Small intestine (tissue), 7 donors: ENCODE measurements around the gene AGPAT2. TPM values are rescaled to one million over a fixed set of nuclear protein-coding genes. Genes with fewer than 3 reads are reported as not detected.

Experiments
- DNase-seq, 2 donors: peaks; one replicate each; pipeline versions ENCODE4 v3.0.0 to v3.0.0-alpha.2; 2013
- FAIRE-seq: peaks from 2 replicates; lab custom pipeline; 2012; peaks lifted over from hg19 to GRCh38; lab: Jason Lieb, UNC
- H3K27ac ChIP-seq, 3 donors: one replicate each; pipeline ENCODE4 v1.5.1; 2013; ENCODE audit warnings: low read length in 2 of 3, mild to moderate bottlenecking in 2 of 3, control low read depth in 1 of 3, inconsistent platforms in 1 of 3, low read depth in 1 of 3, moderate library complexity in 1 of 3
- H3K27me3 ChIP-seq, 3 donors: one replicate each; pipeline ENCODE4 v1.6.1; 2013; ENCODE audit warnings: low read length in 3 of 3, inconsistent platforms in 1 of 3; ENCODE audit not compliant: control insufficient read depth in 3 of 3, insufficient read depth in 3 of 3
- H3K36me3 ChIP-seq, 3 donors: one replicate each; pipeline ENCODE4 v1.6.1; 2013; ENCODE audit warnings: low read length in 3 of 3, inconsistent platforms in 1 of 3, low read depth in 1 of 3, mild to moderate bottlenecking in 1 of 3, moderate library complexity in 1 of 3; ENCODE audit not compliant: control insufficient read depth in 3 of 3, insufficient read depth in 2 of 3
- H3K4me1 ChIP-seq, 3 donors: one replicate each; pipeline ENCODE4 v1.6.1; 2013; ENCODE audit warnings: low read length in 2 of 3, inconsistent platforms in 1 of 3, low read depth in 1 of 3, mild to moderate bottlenecking in 1 of 3, moderate library complexity in 1 of 3; ENCODE audit not compliant: control insufficient read depth in 3 of 3, insufficient read depth in 2 of 3
- H3K4me3 ChIP-seq, 3 donors: one replicate each; pipeline ENCODE4 v1.5.1; 2013; ENCODE audit warnings: low read length in 3 of 3, control low read depth in 1 of 3, inconsistent platforms in 1 of 3, low read depth in 1 of 3, mild to moderate bottlenecking in 1 of 3, moderate library complexity in 1 of 3
- H3K9me3 ChIP-seq, 2 donors: one replicate each; pipeline ENCODE4 v1.6.1; 2013; ENCODE audit warnings: low read depth in 1 of 2, low read length in 1 of 2; ENCODE audit not compliant: control insufficient read depth in 2 of 2, insufficient read depth in 1 of 2
- WGBS, 3 donors: extraction: QIAGEN DNeasy Blood & Tissue Kit; methylation state at CpG; one replicate each; pipeline ENCODE4 v1.1.7; 2013; 5-methylcytosine and 5-hydroxymethylcytosine counted together
- polyA plus RNA-seq, 4 donors: library from polyadenylated mRNA; stranded (reverse) in 3 of 4; unstranded in 1 of 4; fragments of 200-250 nt in 3 of 4; fragments of 120-200 nt in 1 of 4; gene quantifications; one replicate each; pipeline versions ENCODE4 v1.2.1 to v1.2.3, GENCODE V29; 2013
- donor health status: healthy with polysubstance abuse.
- donor health status: control.
- donor health status: control.
- donor health status: Bipolar disorder and iron deficiency.
- donor health status: healthy.

Gene AGPAT2
- polyA plus RNA-seq, 4 donors: 222 to 653 (median 363) TPM

GRCh38 chr9:136690806-136691261, 3.6 kb upstream of the AGPAT2 start:
- FAIRE-seq (no peak), DNase-seq (no peak)
- Histone ChIP-seq H3K27me3 (no peaks in the 10 kb centered on the region), H3K4me3 (no peak overlapping the region), H3K9me3 (no peaks in the 10 kb centered on the region), H3K4me1 (peaks cover 2 to 62% (median 8%) of the 10 kb centered on the region in 3 donors), H3K36me3 (peaks cover 0 to 3% (median 0%) of the 10 kb centered on the region in 3 donors), H3K27ac (no peak overlapping the region)
- 74 to 79% (median 78%) methylated on average over 15 of the region's 15 CpGs for WGBS, 3 donors

GRCh38 chr9:136690104-136690805, 3.0 kb upstream of the AGPAT2 start:
- WGBS, 3 donors: 83 to 85% (median 85%) methylated on average over 25 of the region's 25 CpGs
- DNase-seq: no peak
- Histone ChIP-seq H3K27ac (peak overlapping the region in 1 of 3 donors; percentile 34), H3K9me3 (no peaks in the 10 kb centered on the region), H3K36me3 (peaks cover 0 to 9% (median 0%) of the 10 kb centered on the region in 3 donors), H3K4me1 (peaks cover 2 to 62% (median 5%) of the 10 kb centered on the region in 3 donors), H3K4me3 (no peak overlapping the region), H3K27me3 (no peaks in the 10 kb centered on the region)
- FAIRE-seq: no peak

GRCh38 chr9:136689108-136689460, 1.8 kb upstream of the AGPAT2 start:
- Histone ChIP-seq H3K4me3 (no peak overlapping the region), H3K4me1 (peaks cover 2 to 61% (median 5%) of the 10 kb centered on the region in 3 donors), H3K27ac (peak overlapping the region in 2 of 3 donors; percentile 87 to 95), H3K9me3 (no peaks in the 10 kb centered on the region), H3K36me3 (peaks cover 0 to 21% (median 0%) of the 10 kb centered on the region in 3 donors), H3K27me3 (no peaks in the 10 kb centered on the region)
- WGBS, 3 donors: 73 to 76% (median 74%) methylated on average over 7 of the region's 7 CpGs
- FAIRE-seq (no peak), DNase-seq (no peak)

- DNase-seq (no peak), FAIRE-seq (no peak)
- Histone ChIP-seq H3K27me3 (no peaks in the 10 kb centered on the region), H3K4me3 (no peak overlapping the region), H3K4me1 (peaks cover 2 to 62% (median 5%) of the 10 kb centered on the region in 3 donors), H3K9me3 (no peaks in the 10 kb centered on the region), H3K36me3 (peaks cover 0 to 27% (median 0%) of the 10 kb centered on the region in 3 donors), H3K27ac (peak overlapping the region; percentile 87 to 95 (median 92))
- 53 to 61% (median 58%) methylated on average over 21 of the region's 21 CpGs for WGBS, 3 donors
Measured at GRCh38 chr9:136688274-136689107, 1.2 kb upstream of the AGPAT2 start.

- peak overlapping the region in 2 of 3 donors; percentile 22 to 47 for H3K4me3 ChIP-seq
- H3K27ac ChIP-seq: peak overlapping the region; percentile 87 to 95 (median 92)
- FAIRE-seq (no peak), DNase-seq (peak; percentile 89 to 91)
- peaks cover 2 to 60% (median 5%) of the 10 kb centered on the region in 3 donors for H3K4me1 ChIP-seq
- no peaks in the 10 kb centered on the region for H3K27me3 ChIP-seq
- H3K9me3 ChIP-seq: no peaks in the 10 kb centered on the region
- 4 to 20% (median 14%) methylated on average over 13 to 37 of the region's 37 CpGs for WGBS, 3 donors
- peaks cover 0 to 32% (median 0%) of the 10 kb centered on the region in 3 donors for H3K36me3 ChIP-seq
Measured at GRCh38 chr9:136687721-136688223, 515 bp upstream of the AGPAT2 start.

- H3K4me3 ChIP-seq: peak overlapping the region; percentile 81 to 99 (median 92)
- WGBS, 3 donors: 1 to 2% (median 2%) methylated on average over 12 to 20 of the region's 20 CpGs
- H3K9me3 ChIP-seq: no peaks in the 10 kb centered on the region
- peaks cover under 1 to 60% (median 2%) of the 10 kb centered on the region in 3 donors for H3K4me1 ChIP-seq
- peaks cover 0 to 45% (median 0%) of the 10 kb centered on the region in 3 donors for H3K36me3 ChIP-seq
- FAIRE-seq: no peak
- H3K27me3 ChIP-seq: no peaks in the 10 kb centered on the region
- no peak for DNase-seq
- peak overlapping the region; percentile 90 to 98 (median 95) for H3K27ac ChIP-seq
Measured at GRCh38 chr9:136686534-136686793, 793 bp downstream of the AGPAT2 start.

GRCh38 chr9:136685790-136686533, 1.3 kb downstream of the AGPAT2 start:
- DNase-seq (no peak), FAIRE-seq (no peak)
- peak overlapping the region; percentile 90 to 98 (median 95) for H3K27ac ChIP-seq
- no peaks in the 10 kb centered on the region for H3K9me3 ChIP-seq
- H3K27me3 ChIP-seq: no peaks in the 10 kb centered on the region
- H3K36me3 ChIP-seq: peaks cover 0 to 50% (median 0%) of the 10 kb centered on the region in 3 donors
- H3K4me3 ChIP-seq: peak overlapping the region; percentile 81 to 99 (median 92)
- WGBS, 3 donors: 30 to 41% (median 34%) methylated on average over 19 of the region's 19 CpGs
- peaks cover 0 to 57% (median 2%) of the 10 kb centered on the region in 3 donors for H3K4me1 ChIP-seq
